Measurements from ENCODE around the gene CAPZB.
"Not testable (repeated sequence)": the region's sequence is repeated elsewhere in the genome, so short reads cannot be mapped to it uniquely, and the experiment has no call there.

The CAPZB gene

GRCh38 chr1:19310720-19311502, 174.4 kb downstream of the CAPZB start:
- no peak for DNase-seq (ENCODE audit: low read depth in 2 of 2)

- DNase-seq (ENCODE audit: low read depth in 2 of 2) = no peak
These were observed 175.3 kb downstream of the CAPZB start for GRCh38 chr1:19310061-19310460.

DNA sequence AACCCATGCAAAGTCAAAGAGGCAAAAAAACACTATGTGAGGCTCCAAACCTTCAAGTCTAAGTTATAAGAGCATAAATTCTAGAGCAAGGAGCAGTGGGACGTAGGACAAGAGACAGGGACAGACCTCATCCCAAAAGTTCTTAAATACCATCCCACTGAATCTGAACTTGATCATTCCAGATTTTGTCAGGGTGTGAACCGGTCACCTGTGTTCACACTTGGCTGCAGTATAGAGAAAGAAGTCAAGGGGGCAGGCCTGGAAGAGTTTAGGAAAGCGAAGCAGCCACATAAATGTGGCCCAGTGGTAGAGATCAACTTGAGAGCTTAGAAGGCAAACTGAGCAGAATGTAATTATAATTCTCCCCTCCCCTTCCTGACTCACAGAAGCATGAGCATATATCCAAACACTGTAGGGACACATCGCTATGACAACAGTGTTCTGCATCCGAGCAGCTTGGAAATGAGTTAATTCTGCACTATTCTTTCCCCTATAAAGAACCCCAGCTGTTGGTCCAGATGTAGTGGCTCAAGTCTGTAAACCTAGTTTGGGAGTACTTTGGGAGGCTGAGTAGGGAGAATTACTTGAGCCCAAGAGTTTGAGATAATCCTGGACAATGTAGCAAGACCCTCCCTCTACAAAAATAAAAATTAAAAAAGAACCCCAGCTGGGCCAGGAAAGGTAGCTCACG, 176.1 kb downstream of the CAPZB start:
- DNase-seq (ENCODE audit: low read depth in 2 of 2) = no peak

- DNase-seq (ENCODE audit: low read depth in 2 of 2) = no peak
These were observed 176.8 kb downstream of the CAPZB start for GRCh38 chr1:19308509-19308907.

DNA sequence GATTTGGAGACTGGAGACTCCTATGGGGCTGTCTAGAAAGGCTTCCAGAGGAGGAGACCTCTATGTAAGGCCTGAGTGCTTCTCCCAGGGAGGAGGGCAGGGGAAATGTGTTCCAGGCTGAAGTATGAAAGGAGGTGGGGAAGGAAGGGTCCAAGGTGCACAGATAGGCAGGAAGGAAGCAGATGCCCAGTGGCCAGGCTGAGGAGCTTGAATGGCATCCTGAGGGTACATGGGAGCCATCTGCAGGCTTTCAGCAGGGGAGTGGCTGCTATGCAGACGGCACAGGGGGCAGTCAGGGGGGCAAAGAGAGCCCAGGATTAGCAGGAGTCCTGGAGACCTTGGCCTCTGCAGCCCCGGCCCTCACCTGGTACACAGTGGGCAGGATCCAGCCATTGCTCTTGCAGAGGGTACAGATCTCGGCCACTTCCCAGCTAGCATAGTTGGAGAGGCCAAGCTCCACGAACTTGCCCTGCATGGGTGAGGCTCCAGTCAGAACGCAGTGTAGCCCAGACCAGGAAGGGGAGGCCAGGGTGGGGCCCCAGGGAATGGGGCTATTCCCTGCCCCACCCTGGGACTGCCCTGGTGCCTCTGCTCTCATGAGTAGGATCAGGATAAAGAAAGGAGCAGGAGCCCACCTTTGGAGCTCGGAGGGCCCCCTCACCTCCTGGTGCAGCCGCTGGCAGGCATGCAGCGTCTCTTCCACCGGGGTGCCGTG, 177.4 kb downstream of the CAPZB start:
- DNase-seq (ENCODE audit: low read depth in 2 of 2) = no peak

- no peak for DNase-seq (ENCODE audit: low read depth in 2 of 2)
These were observed 178.4 kb downstream of the CAPZB start for GRCh38 chr1:19306941-19307340.

GRCh38 chr1:19305880-19306279, 179.5 kb downstream of the CAPZB start:
- no peak for DNase-seq (ENCODE audit: low read depth in 2 of 2)

DNA sequence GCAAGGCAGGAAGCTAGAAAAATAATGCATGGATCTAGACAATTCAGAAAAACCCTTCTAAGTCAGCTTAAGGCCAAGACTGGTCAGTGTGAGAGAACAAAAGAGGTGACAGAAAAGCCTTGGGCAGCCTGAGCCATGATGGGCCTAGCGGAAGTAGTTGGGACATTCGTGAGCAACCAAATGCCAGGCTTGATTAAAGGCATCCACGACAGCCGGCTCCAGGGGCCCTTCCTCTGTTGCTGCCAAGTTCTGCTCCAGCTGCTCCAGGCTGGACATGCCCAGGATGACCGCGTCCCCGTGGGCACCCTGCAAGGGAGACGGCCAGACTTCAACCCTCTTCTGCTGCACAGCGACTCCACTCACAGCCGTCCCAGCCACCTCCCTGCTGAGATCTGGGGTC, 181.3 kb downstream of the CAPZB start:
- not testable (repeated sequence) for DNase-seq (ENCODE audit: low read depth in 2 of 2)

DNA sequence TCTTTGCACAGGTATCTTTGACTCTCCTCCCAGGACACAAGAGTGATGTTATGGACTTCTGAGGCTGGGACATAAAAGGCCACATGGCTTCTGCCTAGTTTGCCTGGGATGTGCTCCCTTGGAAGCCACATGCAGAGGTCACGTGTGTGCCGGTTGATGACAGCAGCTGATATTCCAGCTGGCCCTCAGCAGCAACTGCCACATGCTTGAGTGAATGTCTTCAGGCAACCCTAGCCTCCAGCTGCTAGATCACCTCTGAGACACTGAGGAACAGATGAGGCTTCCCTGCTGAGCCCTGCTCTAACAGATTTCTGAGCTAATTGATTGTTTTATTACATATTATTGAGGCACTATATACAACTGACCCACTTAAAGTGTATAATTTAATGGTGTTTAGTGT, 185.1 kb downstream of the CAPZB start:
- DNase-seq (ENCODE audit: low read depth in 2 of 2) = no peak

- DNase-seq (ENCODE audit: low read depth in 2 of 2) = no peak
These were observed 190.7 kb downstream of the CAPZB start for GRCh38 chr1:19294638-19295037.

GRCh38 chr1:19289244-19289643, 196.1 kb downstream of the CAPZB start:
- no peak for DNase-seq (ENCODE audit: low read depth in 2 of 2)
